Tibial artery (tissue), 4 donors: Measurements from ENCODE around the gene CFAP61.

ENCODE experiments used
- DNase-seq, 2 donors: peaks; one replicate each; pipeline ENCODE4 v3.0.0-alpha.2; 2019
- H3K27ac ChIP-seq, 2 donors: fragments of 200-600 bp; sonication (generic) in 1 of 2; 1 replicate in 1 of 2; 2 replicates in 1 of 2; pipeline ENCODE4 v1.5.1; 2018 to 2019; ENCODE audit warnings: mild to moderate bottlenecking in 1 of 2
- H3K27me3 ChIP-seq, 2 donors: fragments of 200-600 bp; sonication (generic) in 1 of 2; one replicate each; pipeline versions ENCODE4 v1.5.1 to v1.6.0; 2016 to 2019
- H3K36me3 ChIP-seq, 3 donors: fragments of 200-600 bp; sonication (generic) in 2 of 3; one replicate each; pipeline ENCODE4 v1.5.1; 2016 to 2019; ENCODE audit warnings: mild to moderate bottlenecking in 2 of 3
- H3K4me1 ChIP-seq, 4 donors: fragments of 200-600 bp; sonication (generic) in 2 of 4; 1 replicate in 3 of 4; 2 replicates in 1 of 4; pipeline ENCODE4 v1.5.1; 2016 to 2019
- H3K4me3 ChIP-seq, 2 donors: fragments of 200-600 bp; sonication (generic) in 1 of 2; 1 replicate in 1 of 2; 2 replicates in 1 of 2; pipeline ENCODE4 v1.5.1; 2018 to 2019; ENCODE audit warnings: mild to moderate bottlenecking in 2 of 2
- H3K9me3 ChIP-seq, 3 donors: fragments of 200-600 bp; sonication (generic) in 1 of 3; one replicate each; pipeline ENCODE4 v1.5.1; 2016 to 2019
- intact Hi-C: fragments of 100-400 bp; cut with DNase I; formaldehyde crosslinking; loops from one replicate; pipeline ENCODE4 v1.15.0; 2023; ENCODE audit warnings: low total_unique reads
- TF ChIP-seq, protein P1 (sequence below), 2 experiments: fragments of 200-600 bp in 1 of 2; fragments of 450-650 bp in 1 of 2; IDR thresholded peaks; one replicate each; pipeline ENCODE4 v1.5.1; 2017 to 2019; ENCODE audit warnings: antibody characterized with exemption in 2 of 2, mild to moderate bottlenecking in 1 of 2, moderate library complexity in 1 of 2

The CFAP61 gene

DNA sequence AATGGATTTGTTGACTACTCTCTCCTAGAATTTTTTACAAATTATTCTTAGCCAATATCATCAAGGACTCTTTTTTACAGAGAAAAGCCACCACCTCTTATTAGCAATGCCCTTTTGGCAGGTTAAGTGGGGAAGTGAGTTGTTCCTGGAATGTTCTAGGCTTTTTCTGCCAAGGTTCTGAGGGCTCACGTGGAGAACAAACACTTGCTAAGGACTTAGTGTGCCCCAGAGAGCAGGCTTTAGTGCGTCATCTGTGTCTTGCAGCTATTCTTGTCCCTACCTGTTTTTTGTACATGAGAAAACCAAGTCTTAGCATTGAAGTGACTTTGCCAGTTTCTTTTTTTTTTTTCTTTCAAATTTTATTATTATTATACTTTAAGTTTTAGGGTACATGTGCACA is 33.5 kb downstream of the CFAP61 start:
- Histone ChIP-seq H3K4me3 (no peak overlapping the region), H3K9me3 (no peaks in the 10 kb centered on the region), H3K4me1 (peaks cover 0 to 44% (median 18%) of the 10 kb centered on the region in 4 donors), H3K36me3 (no peaks in the 10 kb centered on the region), H3K27me3 (no peaks in the 10 kb centered on the region), H3K27ac (peak overlapping the region in 1 of 2 donors; percentile 76)
- DNase-seq, result peak; percentile 47 to 72
- intact Hi-C loops, result no loop called here
- TF ChIP-seq, protein P1, sequence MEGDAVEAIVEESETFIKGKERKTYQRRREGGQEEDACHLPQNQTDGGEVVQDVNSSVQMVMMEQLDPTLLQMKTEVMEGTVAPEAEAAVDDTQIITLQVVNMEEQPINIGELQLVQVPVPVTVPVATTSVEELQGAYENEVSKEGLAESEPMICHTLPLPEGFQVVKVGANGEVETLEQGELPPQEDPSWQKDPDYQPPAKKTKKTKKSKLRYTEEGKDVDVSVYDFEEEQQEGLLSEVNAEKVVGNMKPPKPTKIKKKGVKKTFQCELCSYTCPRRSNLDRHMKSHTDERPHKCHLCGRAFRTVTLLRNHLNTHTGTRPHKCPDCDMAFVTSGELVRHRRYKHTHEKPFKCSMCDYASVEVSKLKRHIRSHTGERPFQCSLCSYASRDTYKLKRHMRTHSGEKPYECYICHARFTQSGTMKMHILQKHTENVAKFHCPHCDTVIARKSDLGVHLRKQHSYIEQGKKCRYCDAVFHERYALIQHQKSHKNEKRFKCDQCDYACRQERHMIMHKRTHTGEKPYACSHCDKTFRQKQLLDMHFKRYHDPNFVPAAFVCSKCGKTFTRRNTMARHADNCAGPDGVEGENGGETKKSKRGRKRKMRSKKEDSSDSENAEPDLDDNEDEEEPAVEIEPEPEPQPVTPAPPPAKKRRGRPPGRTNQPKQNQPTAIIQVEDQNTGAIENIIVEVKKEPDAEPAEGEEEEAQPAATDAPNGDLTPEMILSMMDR (IDR thresholded peaks at IDR 0.05), result no peak

DNA sequence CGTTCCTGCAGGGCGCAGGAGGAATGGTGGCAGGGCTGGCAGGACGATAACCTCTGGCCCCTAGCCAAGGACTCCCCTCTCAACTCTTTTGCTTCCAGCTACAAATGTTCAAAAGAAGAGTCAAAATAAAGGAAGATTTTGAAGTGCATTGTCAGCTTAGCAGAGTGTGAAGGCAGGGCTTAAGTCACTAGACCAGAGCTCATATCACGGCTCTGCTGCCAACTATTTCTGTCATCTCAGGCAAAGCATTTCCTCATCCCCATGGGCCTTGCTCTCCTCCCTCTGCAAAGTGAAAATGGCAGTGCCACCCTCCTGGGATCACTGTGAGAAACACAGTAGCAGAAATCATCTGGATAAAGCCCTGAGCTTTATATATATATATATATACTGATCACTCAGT is 36.7 kb downstream of the CFAP61 start:
- Histone ChIP-seq H3K4me1 (peaks cover 0 to 43% (median 16%) of the 10 kb centered on the region in 4 donors), H3K9me3 (no peaks in the 10 kb centered on the region), H3K27ac (peak overlapping the region in 1 of 2 donors; percentile 76), H3K27me3 (no peaks in the 10 kb centered on the region), H3K36me3 (no peaks in the 10 kb centered on the region), H3K4me3 (no peak overlapping the region)
- DNase-seq, result no peak
- intact Hi-C loops, result no loop called here
- TF ChIP-seq, protein P1 (IDR thresholded peaks at IDR 0.05), result no peak

DNA sequence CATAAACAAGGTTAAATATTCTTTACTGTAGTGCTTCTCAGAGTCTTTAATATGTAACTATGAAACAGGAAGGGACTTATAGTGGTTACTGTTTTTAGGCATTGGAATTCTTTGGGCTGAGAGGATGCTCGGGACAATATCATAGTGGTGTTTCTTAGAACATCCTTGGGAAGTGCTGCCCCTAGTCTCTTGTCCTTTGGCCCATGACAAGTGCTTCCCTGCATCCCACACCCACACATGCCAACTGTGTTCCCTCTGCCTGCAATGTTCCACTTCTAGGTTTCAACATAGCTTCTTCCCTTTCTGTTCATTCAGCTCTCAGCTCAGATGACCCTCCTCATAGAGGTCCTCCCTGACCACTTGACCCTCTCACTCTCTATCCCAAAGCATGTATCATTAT is 37.6 kb downstream of the CFAP61 start:
- no peak for DNase-seq
- TF ChIP-seq, protein P1 (IDR thresholded peaks at IDR 0.05), result no peak
- intact Hi-C loops, result no loop called here
- peak overlapping the region in 1 of 2 donors; percentile 76 for H3K27ac ChIP-seq
- H3K4me3 ChIP-seq, result no peak overlapping the region
- H3K4me1 ChIP-seq, result peaks cover 0 to 34% (median 8%) of the 10 kb centered on the region in 4 donors
- no peaks in the 10 kb centered on the region for H3K36me3 ChIP-seq
- H3K27me3 ChIP-seq, result no peaks in the 10 kb centered on the region
- H3K9me3 ChIP-seq, result no peaks in the 10 kb centered on the region

DNA sequence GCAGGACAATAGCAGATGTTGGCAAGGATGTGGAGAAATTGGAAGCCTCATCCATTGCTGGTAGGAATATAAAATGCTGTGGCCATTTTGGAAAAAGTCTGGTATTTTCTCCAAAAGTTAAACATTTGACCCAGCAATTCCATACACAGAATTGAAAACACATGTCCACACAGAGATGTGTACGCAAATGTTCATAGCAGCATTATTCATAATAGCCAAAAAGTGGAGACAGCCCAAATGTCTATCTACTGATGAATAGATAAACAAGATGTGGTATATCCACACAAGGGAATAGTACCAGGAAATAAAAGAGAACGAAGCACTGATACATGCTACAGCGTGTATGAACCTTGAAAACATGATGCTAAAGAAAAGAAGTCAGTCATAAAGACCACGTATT is 40.5 kb downstream of the CFAP61 start:
- Histone ChIP-seq H3K27ac (no peak overlapping the region), H3K4me3 (no peak overlapping the region), H3K36me3 (no peaks in the 10 kb centered on the region), H3K4me1 (peaks cover 0 to 12% (median 3%) of the 10 kb centered on the region in 4 donors), H3K27me3 (peaks cover 0 to 4% of the 10 kb centered on the region in 2 donors), H3K9me3 (no peaks in the 10 kb centered on the region)
- TF ChIP-seq, protein P1 (IDR thresholded peaks at IDR 0.05), result no peak
- intact Hi-C loops, result no loop called here
- DNase-seq, result no peak

DNA sequence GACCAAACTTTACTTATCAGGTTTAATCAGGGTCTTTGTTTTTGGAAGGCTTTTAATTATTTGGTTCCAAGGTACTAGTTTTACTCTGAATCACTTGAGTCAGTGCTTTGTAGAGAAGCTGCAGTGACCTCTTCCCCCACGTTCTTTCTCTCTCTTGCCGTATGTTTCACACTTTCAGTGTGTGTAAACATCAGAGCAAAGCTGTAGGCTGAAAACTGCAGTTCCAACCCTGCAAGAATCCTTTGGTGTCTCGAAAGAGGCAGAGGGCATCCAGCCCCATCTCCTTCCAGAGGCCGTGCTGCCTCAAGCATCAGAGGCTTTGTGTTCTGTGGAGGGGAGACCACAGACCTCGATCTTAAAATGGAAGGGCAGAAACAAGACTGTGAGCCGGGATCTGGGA is 42.1 kb downstream of the CFAP61 start:
- no peak for DNase-seq
- Histone ChIP-seq H3K27me3 (peaks cover 0 to 4% of the 10 kb centered on the region in 2 donors), H3K4me1 (peaks cover 0 to 3% (median 1%) of the 10 kb centered on the region in 4 donors), H3K9me3 (no peaks in the 10 kb centered on the region), H3K36me3 (no peaks in the 10 kb centered on the region), H3K27ac (no peak overlapping the region), H3K4me3 (no peak overlapping the region)
- TF ChIP-seq, protein P1 (IDR thresholded peaks at IDR 0.05), result no peak
- intact Hi-C loops, result no loop called here
